Epithelial cell of esophagus (primary cell): Measurements from ENCODE around the gene HNRNPC.
A peak's percentile ranks its signal among the peaks of the same experiment; 100 is the strongest.

Experiments
- DNase-seq: peaks from one replicate; pipeline ENCODE4 v3.0.0; 2010; ENCODE audit warnings: low read depth
- H3K4me3 ChIP-seq: 2 replicates; pipeline ENCODE4 v1.5.1; 2011; ENCODE audit warnings: mild to moderate bottlenecking, low read length, control low read depth
- CTCF ChIP-seq: IDR thresholded peaks from 2 replicates; pipeline ENCODE4 v1.5.1; 2011; ENCODE audit warnings: low read depth, mild to moderate bottlenecking, low read length, control low read depth, inconsistent platforms; ENCODE audit not compliant: insufficient read depth; ENCODE audit errors: missing control alignments

The HNRNPC gene

GRCh38 chr14:21269252-21270046, at the start of gene HNRNPC:
HNRNPC (minus strand) TSS chr14:21269442; CDS start chr14:21234193, 35,249 bp downstream.
- DNase-seq: peak; percentile 100
- peak within 1 kb of the TSS; percentile 76 for H3K4me3 ChIP-seq
- TF ChIP-seq CTCF: no peak

DNA sequence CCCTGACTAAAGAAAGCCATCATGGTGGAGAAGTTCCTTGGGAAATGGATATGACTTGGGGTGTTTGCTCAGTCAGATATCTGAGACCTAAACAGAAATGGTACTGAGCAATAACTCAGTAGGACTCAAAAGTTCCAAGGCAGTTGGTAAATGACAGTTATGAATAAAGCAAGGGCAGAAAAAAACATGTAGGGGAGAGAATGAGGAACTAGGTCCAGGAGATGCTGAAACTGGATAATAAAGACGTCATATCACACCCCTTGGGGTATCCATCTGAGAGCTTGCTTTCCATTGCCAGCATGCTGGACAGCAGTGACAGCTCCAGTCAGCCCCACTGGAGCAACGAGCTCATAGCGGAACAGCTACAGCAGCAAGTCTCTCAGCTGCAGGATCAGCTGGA, 48.2 kb upstream of the HNRNPC start:
- DNase-seq: no peak
- no peak for TF ChIP-seq CTCF
- no peak overlapping the region for H3K4me3 ChIP-seq

GRCh38 chr14:21313512-21313911, 44.3 kb upstream of the HNRNPC start:
- DNase-seq: no peak
- no peak overlapping the region for H3K4me3 ChIP-seq
- TF ChIP-seq CTCF: no peak

DNA sequence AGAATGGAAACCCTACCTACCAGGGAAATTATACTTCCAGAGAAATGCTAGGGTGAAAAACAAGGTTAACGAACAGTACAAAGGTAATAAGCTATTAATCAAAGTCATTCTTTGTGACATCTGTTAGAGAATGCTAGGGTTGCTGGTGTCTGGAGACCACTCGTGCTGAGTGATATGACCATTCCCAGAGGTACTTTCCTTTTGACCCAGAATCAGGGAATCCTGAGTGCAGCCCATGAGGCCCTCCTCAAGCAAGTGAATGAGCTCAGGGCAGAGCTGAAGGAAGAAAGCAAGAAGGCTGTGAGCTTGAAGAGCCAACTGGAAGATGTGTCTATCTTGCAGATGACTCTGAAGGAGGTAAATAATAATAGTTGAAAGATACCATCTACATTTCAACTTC, 42.4 kb upstream of the HNRNPC start:
- no peak for DNase-seq
- no peak overlapping the region for H3K4me3 ChIP-seq
- TF ChIP-seq CTCF: no peak

DNA sequence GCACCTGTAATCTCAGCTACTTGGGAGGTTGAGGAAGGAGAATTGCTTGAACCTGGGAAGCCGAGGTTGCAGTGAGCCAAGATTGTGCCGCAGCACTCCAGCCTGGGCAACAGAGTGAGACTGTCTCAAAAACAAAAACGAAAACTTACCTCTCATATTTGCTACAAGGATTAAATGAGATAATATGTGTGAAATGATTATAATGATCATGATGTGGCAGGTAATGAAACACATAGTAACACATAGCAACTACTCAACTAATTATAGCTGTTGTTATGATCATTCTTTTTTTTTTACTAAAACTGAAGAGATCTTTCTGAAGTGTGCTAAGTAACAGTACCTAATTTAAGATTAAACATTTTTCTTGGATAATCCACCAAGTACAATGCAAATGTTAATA, 40.7 kb upstream of the HNRNPC start:
- DNase-seq: no peak
- no peak overlapping the region for H3K4me3 ChIP-seq
- no peak for TF ChIP-seq CTCF

- TF ChIP-seq CTCF: no peak
- H3K4me3 ChIP-seq: peak overlapping the region; percentile 35
- DNase-seq: no peak
These were observed 40.0 kb upstream of the HNRNPC start for GRCh38 chr14:21309238-21309636.

DNA sequence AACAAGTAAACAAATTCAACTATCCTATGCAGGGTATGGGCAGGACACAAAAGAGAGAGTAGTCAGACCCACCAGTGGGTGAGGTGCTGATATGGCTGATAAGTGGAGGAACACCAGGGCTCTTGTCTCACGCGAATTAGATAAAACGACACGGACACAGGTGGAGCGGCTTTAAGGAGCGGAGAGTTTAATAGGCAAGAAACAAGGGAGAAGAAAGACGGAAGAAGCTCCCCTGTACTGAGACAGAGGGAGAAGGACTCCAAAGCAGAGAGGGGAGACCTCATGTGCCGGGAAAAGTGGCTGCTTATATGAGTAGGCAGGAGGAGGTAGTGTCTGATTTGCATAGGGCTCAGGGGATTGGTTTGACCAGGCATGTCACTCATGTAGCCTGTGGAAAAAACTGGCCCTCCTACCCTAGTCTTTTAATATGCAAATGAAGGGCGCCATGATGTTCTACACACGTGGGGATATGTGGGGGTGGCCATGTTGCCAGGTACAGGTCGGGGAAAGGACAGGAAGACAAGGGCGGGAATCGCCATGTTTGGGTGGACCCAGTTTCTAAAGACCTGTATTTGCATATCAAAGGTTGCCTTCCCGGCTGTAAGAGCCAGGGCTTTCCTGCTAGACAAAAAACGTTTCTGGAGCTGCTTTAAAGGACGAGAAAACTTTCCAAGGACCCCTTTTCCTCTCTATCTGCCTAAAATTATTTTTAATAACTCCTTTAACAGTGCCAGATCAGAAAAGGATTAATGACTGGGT, 39.4 kb upstream of the HNRNPC start:
- H3K4me3 ChIP-seq: peak overlapping the region; percentile 52
- peak; percentile 97 for DNase-seq
- no peak for TF ChIP-seq CTCF
